K562 (cell line): ENCODE data around the gene ATPAF2. TPM values are rescaled to one million over a fixed set of nuclear protein-coding genes. Genes with fewer than 3 reads are reported as not detected.

ENCODE experiments used
- ATAC-seq: fragments of 200-7000 bp; cut with Tn5 transposase; 3 replicates; pipeline ENCODE4 v1.9.1; 2020; ENCODE audit warnings: moderate library complexity
- BruUV-seq: library from RNA; stranded (reverse); fragments of 400-500 nt; replicated peaks from 2 replicates; lab custom pipeline; 2021; lab: Mats Ljungman, UMichigan
- CTCF ChIA-PET: fragments of 300-600 bp; formaldehyde crosslinking; extraction: SDS; loops from one replicate; lab custom pipeline; 2021; ENCODE audit warnings: low intra/inter-chr PET ratio; lab: Yijun Ruan, JAX
- POLR2A ChIA-PET: fragments of 300-600, 350-650 bp; sonication (Branson Sonifier 250); formaldehyde crosslinking; extraction: SDS; loops from one replicate; lab custom pipeline; 2021; ENCODE audit warnings: antibody characterized with exemption, inconsistent platforms; lab: Yijun Ruan, JAX
- DNase-seq, 4 experiments: peaks; one replicate each; pipeline versions ENCODE4 v3.0.0 to v3.0.0-alpha.2; 2011 to 2018; ENCODE audit warnings: low spot score in 3 of 4, mixed read lengths in 3 of 4; ENCODE audit errors: extremely low read depth in 1 of 4
- FAIRE-seq: peaks from 2 replicates; lab custom pipeline; 2011; peaks lifted over from hg19 to GRCh38; lab: Jason Lieb, UNC
- H2AFZ ChIP-seq: 2 replicates; pipeline ENCODE4 v1.6.0; 2011; ENCODE audit warnings: low read depth, low read length, control low read depth, inconsistent platforms
- H3K27ac ChIP-seq: fragments of 200-600 bp; 3 replicates; pipeline ENCODE4 v1.8.0; 2011; ENCODE audit warnings: low read depth, mild to moderate bottlenecking, control low read depth, inconsistent platforms, low read length, moderate library complexity, mixed read lengths; ENCODE audit errors: extremely low read depth
- H3K27me3 ChIP-seq, 2 experiments: fragments of 300-600 bp in 1 of 2; 2 replicates in 1 of 2; 3 replicates in 1 of 2; pipeline versions ENCODE4 v1.6.0 to v1.8.0; 2011; ENCODE audit warnings: inconsistent platforms in 2 of 2, low read length in 2 of 2, mild to moderate bottlenecking in 1 of 2, mixed read lengths in 1 of 2, moderate library complexity in 1 of 2; ENCODE audit not compliant: control insufficient read depth in 2 of 2, insufficient read depth in 2 of 2
- H3K36me3 ChIP-seq: fragments of 300-600 bp; 3 replicates; pipeline ENCODE4 v1.8.0; 2011; ENCODE audit warnings: mild to moderate bottlenecking, low read length, inconsistent platforms; ENCODE audit not compliant: control insufficient read depth, insufficient read depth
- H3K4me1 ChIP-seq, 2 experiments: fragments of 200-600 bp in 1 of 2; replicated peaks in 1 of 2; 2 replicates in 1 of 2; 3 replicates in 1 of 2; pipeline versions ENCODE4 v1.5.1 to v1.8.0; 2011; ENCODE audit warnings: inconsistent platforms in 2 of 2, low read length in 2 of 2, mild to moderate bottlenecking in 1 of 2, mixed read lengths in 1 of 2, moderate library complexity in 1 of 2; ENCODE audit not compliant: control insufficient read depth in 2 of 2, insufficient read depth in 2 of 2
- H3K4me2 ChIP-seq: 2 replicates; pipeline ENCODE4 v1.6.1; 2011; ENCODE audit warnings: low read length, control low read depth, inconsistent platforms, mixed read lengths; ENCODE audit not compliant: insufficient read depth
- H3K4me3 ChIP-seq: fragments of 200-600 bp; sonication (generic), shearing (Covaris generic); 2 replicates; pipeline ENCODE4 v1.5.1; 2016; ENCODE audit warnings: control low read depth, inconsistent platforms
- H3K79me2 ChIP-seq: fragments of 200-600 bp; 3 replicates; pipeline ENCODE4 v1.8.0; 2011; ENCODE audit warnings: low read length, inconsistent platforms; ENCODE audit not compliant: control insufficient read depth, insufficient read depth
- H3K9ac ChIP-seq, 2 experiments: 2 replicates each; pipeline versions ENCODE4 v1.6.0 to v1.6.1; 2011; ENCODE audit warnings: low read depth in 2 of 2, low read length in 2 of 2, control low read depth in 1 of 2, inconsistent platforms in 1 of 2, mild to moderate bottlenecking in 1 of 2, mixed read lengths in 1 of 2; ENCODE audit not compliant: insufficient read depth in 1 of 2
- H3K9me1 ChIP-seq: one replicate; pipeline ENCODE4 v1.6.0; 2011; ENCODE audit warnings: inconsistent platforms, mild to moderate bottlenecking, low read length, moderate library complexity; ENCODE audit not compliant: control insufficient read depth, insufficient read depth
- H3K9me3 ChIP-seq: replicated peaks from 2 replicates; pipeline ENCODE4 v1.5.1; 2011; ENCODE audit warnings: low read depth, low read length, inconsistent platforms; ENCODE audit not compliant: control insufficient read depth, insufficient read depth
- H4K20me1 ChIP-seq: replicated peaks from 2 replicates; pipeline ENCODE4 v1.6.1; 2011; ENCODE audit warnings: low read length, inconsistent platforms, mixed read lengths; ENCODE audit not compliant: control insufficient read depth, insufficient read depth
- ARID2 ChIP-seq: fragments of 450-650 bp; IDR thresholded peaks from 2 replicates; pipeline ENCODE4 v1.6.1; 2017; ENCODE audit warnings: antibody characterized with exemption, mild to moderate bottlenecking
- CUX1 ChIP-seq: fragments of 200-800 bp; sonication (Bioruptor generic); IDR thresholded peaks from 2 replicates; pipeline ENCODE4 v1.6.1; 2016; ENCODE audit warnings: missing genetic modification characterization, missing compliant biosample characterization
- E2F8 ChIP-seq: fragments of 450-650 bp; IDR thresholded peaks from 2 replicates; pipeline ENCODE4 v1.7.1; 2018; ENCODE audit warnings: mild to moderate bottlenecking, low read depth; ENCODE audit not compliant: partially characterized antibody
- HNRNPL ChIP-seq: fragments of 200-400 bp; formaldehyde crosslinking; IDR thresholded peaks from 2 replicates; pipeline ENCODE4 v1.6.1; 2017; ENCODE audit warnings: low read depth, mild to moderate bottlenecking, low read length
- IRF2 ChIP-seq: sonication (generic); formaldehyde crosslinking; IDR thresholded peaks from 2 replicates; pipeline ENCODE4 v1.8.1; 2022; ENCODE audit warnings: mild to moderate bottlenecking, missing genetic modification reagents
- NFE2L1 ChIP-seq: fragments of 450-650 bp; IDR thresholded peaks from 2 replicates; pipeline ENCODE4 v1.6.1; 2016; ENCODE audit warnings: missing genetic modification characterization, low read depth, mild to moderate bottlenecking, missing compliant biosample characterization, moderate library complexity, borderline replicate concordance
- NFXL1 ChIP-seq: fragments of 450-650 bp; formaldehyde crosslinking; IDR thresholded peaks from 2 replicates; pipeline ENCODE4 v1.4.0; 2021; ENCODE audit warnings: mild to moderate bottlenecking
- RBFOX2 ChIP-seq: fragments of 200-400 bp; formaldehyde crosslinking; IDR thresholded peaks from 2 replicates; pipeline ENCODE4 v1.6.1; 2017; ENCODE audit warnings: low read depth, mild to moderate bottlenecking, low read length, moderate library complexity
- RBM14 ChIP-seq: fragments of 200-400 bp; formaldehyde crosslinking; IDR thresholded peaks from 2 replicates; pipeline ENCODE4 v1.6.1; 2018; ENCODE audit warnings: low read depth, mild to moderate bottlenecking, low read length, moderate library complexity, borderline replicate concordance; ENCODE audit not compliant: insufficient read depth
- RBM15 ChIP-seq: fragments of 200-400 bp; formaldehyde crosslinking; IDR thresholded peaks from 2 replicates; pipeline ENCODE4 v1.6.1; 2018; ENCODE audit warnings: mild to moderate bottlenecking, low read length, moderate library complexity; ENCODE audit not compliant: insufficient read depth
- ZFP91 ChIP-seq: sonication (generic); formaldehyde crosslinking; IDR thresholded peaks from 2 replicates; pipeline ENCODE4 v1.8.0; 2022; ENCODE audit warnings: mild to moderate bottlenecking, missing genetic modification reagents
- ZNF551 ChIP-seq: fragments of 250-450 bp; sonication (Bioruptor Pico); IDR thresholded peaks from 2 replicates; pipeline ENCODE4 v1.5.0; 2021; ENCODE audit warnings: mild to moderate bottlenecking, moderate library complexity
- WGBS: fragments of 100-300 bp; shearing (Covaris generic); methylation state at CpG from one replicate; pipeline ENCODE4 v1.1.6; 2016; ENCODE audit warnings: low coverage, mixed read lengths; ENCODE audit not compliant: insufficient coverage; ENCODE audit errors: missing lambda C conversion rate; 5-methylcytosine and 5-hydroxymethylcytosine counted together
- in situ Hi-C: fragments of 300-500 bp; cut with MboI; formaldehyde crosslinking; loops from 4 replicates; pipeline ENCODE4 v1.15.0; 2018; ENCODE audit warnings: inconsistent platforms, mixed read lengths
- intact Hi-C: fragments of 100-400 bp; cut with micrococcal nuclease; formaldehyde crosslinking; loops from 2 replicates; pipeline ENCODE4 v1.14.2; 2022
- polyA plus RNA-seq, 8 experiments: library from polyadenylated mRNA; depleted of rRNA in 4 of 8; stranded (reverse) in 5 of 8; unstranded in 3 of 8; fragments of >200 nt; fragmentation: Nextera tagmentation in 2 of 8; fragmentation: Illumina TruSeq in 1 of 8; extraction: Ambion mirVana in 2 of 8; extraction: Trizol in 1 of 8; gene quantifications; 2 replicates each; pipeline versions ENCODE4 v1.2.1 to v1.2.3, GENCODE V29; 2011 to 2014; ENCODE audit warnings: inconsistent platforms in 1 of 8, missing spikeins in 1 of 8
- total RNA-seq, 7 experiments: library from RNA; depleted of rRNA in 6 of 7; stranded (reverse); fragments of >200 nt in 6 of 7; fragmentation: Illumina TruSeq in 2 of 7; extraction: Trizol in 2 of 7; gene quantifications; 2 replicates each; pipeline versions ENCODE4 v1.2.1 to v1.2.3, GENCODE V29; 2011 to 2021; ENCODE audit warnings: low replicate concordance in 1 of 7

Gene ATPAF2
- total and polyA plus RNA-seq, 9 of the 15 experiments (the other 6 are each of a cell fraction or from before 2014, with no cell fraction given), result 2.1 to 19.2 (median 11.3) TPM

GRCh38 chr17:18011286-18011685 lies 27.7 kb downstream of the ATPAF2 start:
- no peak overlapping the region for H3K9ac ChIP-seq
- ATAC-seq (no peak), FAIRE-seq (no peak), DNase-seq (no peak)
- no peak overlapping the region for H3K4me3 ChIP-seq
- ChIA-PET POLR2A (interaction anchor here (1.0 kb wide), 1 partner anchor 11 kb away, joined by 3 read pairs; no protein-coding TSS in a partner anchor), CTCF (no interaction called here)
- H2AFZ ChIP-seq, result no peak overlapping the region
- H3K4me1 ChIP-seq, result peaks cover 0 to 10% of the 10 kb centered on the region in 2 experiments; a peak in 1 of 5 replicates
- H4K20me1 ChIP-seq, result no peaks in the 10 kb centered on the region
- in situ Hi-C loops, result no loop called here
- no TSS peak for BruUV-seq
- H3K9me3 ChIP-seq, result no peaks in the 10 kb centered on the region
- H3K9me1 ChIP-seq, result no peaks in the 10 kb centered on the region
- no peak overlapping the region for H3K4me2 ChIP-seq
- no peaks in the 10 kb centered on the region for H3K27me3 ChIP-seq
- intact Hi-C loops, result no loop called here
- 73% methylated on average over 5 of the region's 5 CpGs for WGBS
- H3K36me3 ChIP-seq, result peaks cover 7% of the 10 kb centered on the region; the same call in 2 of the 3 replicates
- no peak overlapping the region for H3K27ac ChIP-seq
- no peaks in the 10 kb centered on the region for H3K79me2 ChIP-seq
- TF ChIP-seq ZNF551 (CRISPR knock-in tag) (no peak), RBM14 (no peak), E2F8 (no peak), ARID2 (no peak), RBM15 (no peak), NFXL1 (no peak), IRF2 (CRISPR knock-in tag) (no peak), HNRNPL (no peak), CUX1 (CRISPR knock-in tag) (no peak), NFE2L1 (no peak), RBFOX2 (no peak), ZFP91 (no peak)
